ENCODE results near the gene PSEN1.

Gene PSEN1

GRCh38 chr14:73217411-73217810 is 81.1 kb downstream of the PSEN1 start:
- no peak overlapping the region for H3K27ac ChIP-seq
- TF ChIP-seq ZFX (IDR thresholded peaks at IDR 0.05; ENCODE audit: borderline replicate concordance): no peak
- no peak for TF ChIP-seq CTCF (IDR thresholded peaks at IDR 0.05)

GRCh38 chr14:73220061-73220460 is 83.8 kb downstream of the PSEN1 start:
- no peak for TF ChIP-seq ZFX (IDR thresholded peaks at IDR 0.05; ENCODE audit: borderline replicate concordance)
- no peak for TF ChIP-seq CTCF (IDR thresholded peaks at IDR 0.05)
- no peak overlapping the region for H3K27ac ChIP-seq

- no peak overlapping the region for H3K27ac ChIP-seq
- TF ChIP-seq ZFX (IDR thresholded peaks at IDR 0.05; ENCODE audit: borderline replicate concordance) (no peak), CTCF (IDR thresholded peaks at IDR 0.05) (no peak)
Measured at GRCh38 chr14:73220634-73221033, 84.3 kb downstream of the PSEN1 start.

- TF ChIP-seq CTCF (IDR thresholded peaks at IDR 0.05): no peak
- no peak for TF ChIP-seq ZFX (IDR thresholded peaks at IDR 0.05; ENCODE audit: borderline replicate concordance)
- H3K27ac ChIP-seq: no peak overlapping the region
Measured at GRCh38 chr14:73221945-73222344, 85.6 kb downstream of the PSEN1 start.

GRCh38 chr14:73223049-73223448 is 86.7 kb downstream of the PSEN1 start:
- H3K27ac ChIP-seq: no peak overlapping the region
- TF ChIP-seq ZFX (IDR thresholded peaks at IDR 0.05; ENCODE audit: borderline replicate concordance): no peak
- no peak for TF ChIP-seq CTCF (IDR thresholded peaks at IDR 0.05)

GRCh38 chr14:73225496-73225895 is 89.2 kb downstream of the PSEN1 start:
- no peak overlapping the region for H3K27ac ChIP-seq
- TF ChIP-seq CTCF (IDR thresholded peaks at IDR 0.05) (no peak), ZFX (IDR thresholded peaks at IDR 0.05; ENCODE audit: borderline replicate concordance) (no peak)

GRCh38 chr14:73227812-73228781 is 91.8 kb downstream of the PSEN1 start:
- no peak overlapping the region for H3K27ac ChIP-seq
- TF ChIP-seq ZFX (IDR thresholded peaks at IDR 0.05; ENCODE audit: borderline replicate concordance) (no peak), CTCF (IDR thresholded peaks at IDR 0.05) (no peak)

Measured in 22Rv1 (cell line).